Omental fat pad (tissue), 4 donors: ENCODE results near the gene NOP16. TPM values are rescaled to one million over a fixed set of nuclear protein-coding genes. Genes with fewer than 3 reads are reported as not detected.
A peak's percentile ranks its signal among the peaks of the same experiment; 100 is the strongest.

Experiments
- ATAC-seq: fragments of 150-250 bp; one replicate; pipeline ENCODE4 v1.9.1; 2016; ENCODE audit warnings: mild to moderate bottlenecking, moderate library complexity; ENCODE audit not compliant: low FRiP score
- DNase-seq: peaks from one replicate; pipeline ENCODE4 v3.0.0-alpha.2; 2019; ENCODE audit warnings: low spot score
- total RNA-seq, 4 donors: library from RNA; depleted of rRNA; stranded (reverse); fragments of >200 nt; gene quantifications; one replicate each; pipeline ENCODE4 v1.1.0, GENCODE V29; 2016
- TF ChIP-seq, protein P1 (sequence below), 3 donors: fragments of 450-650 bp; IDR thresholded peaks; one replicate each; pipeline ENCODE4 v1.5.1; 2016 to 2017; ENCODE audit warnings: antibody characterized with exemption in 3 of 3, mild to moderate bottlenecking in 3 of 3, moderate library complexity in 2 of 3

Gene NOP16
- total RNA-seq, 4 donors from 2014 or later = 6.1 to 84.7 (median 24.3) TPM

DNA sequence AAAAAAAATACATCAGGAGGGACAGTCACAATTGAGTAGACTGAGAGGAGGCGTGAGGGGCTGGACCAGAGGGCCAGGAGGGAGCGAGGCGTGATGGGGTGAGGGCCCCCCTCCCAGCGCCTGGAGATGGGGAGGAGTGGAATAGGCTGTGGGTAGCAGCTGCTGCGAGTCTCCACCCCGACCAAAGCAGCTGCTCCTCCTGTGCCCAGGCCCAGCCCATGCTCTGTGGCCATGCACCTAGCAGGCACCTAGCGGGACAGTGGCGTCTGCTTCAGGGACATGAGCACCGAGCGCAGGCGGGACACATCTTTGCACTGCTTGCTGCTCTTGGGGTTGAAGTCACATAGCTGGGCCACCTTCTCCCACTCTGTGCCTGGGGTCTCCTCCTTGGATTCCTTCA lies 4.1 kb upstream of the NOP16 start:
- DNase-seq (no peak), ATAC-seq (no peak)
- TF ChIP-seq, protein P1, sequence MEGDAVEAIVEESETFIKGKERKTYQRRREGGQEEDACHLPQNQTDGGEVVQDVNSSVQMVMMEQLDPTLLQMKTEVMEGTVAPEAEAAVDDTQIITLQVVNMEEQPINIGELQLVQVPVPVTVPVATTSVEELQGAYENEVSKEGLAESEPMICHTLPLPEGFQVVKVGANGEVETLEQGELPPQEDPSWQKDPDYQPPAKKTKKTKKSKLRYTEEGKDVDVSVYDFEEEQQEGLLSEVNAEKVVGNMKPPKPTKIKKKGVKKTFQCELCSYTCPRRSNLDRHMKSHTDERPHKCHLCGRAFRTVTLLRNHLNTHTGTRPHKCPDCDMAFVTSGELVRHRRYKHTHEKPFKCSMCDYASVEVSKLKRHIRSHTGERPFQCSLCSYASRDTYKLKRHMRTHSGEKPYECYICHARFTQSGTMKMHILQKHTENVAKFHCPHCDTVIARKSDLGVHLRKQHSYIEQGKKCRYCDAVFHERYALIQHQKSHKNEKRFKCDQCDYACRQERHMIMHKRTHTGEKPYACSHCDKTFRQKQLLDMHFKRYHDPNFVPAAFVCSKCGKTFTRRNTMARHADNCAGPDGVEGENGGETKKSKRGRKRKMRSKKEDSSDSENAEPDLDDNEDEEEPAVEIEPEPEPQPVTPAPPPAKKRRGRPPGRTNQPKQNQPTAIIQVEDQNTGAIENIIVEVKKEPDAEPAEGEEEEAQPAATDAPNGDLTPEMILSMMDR (IDR thresholded peaks at IDR 0.05) = no peak

DNA sequence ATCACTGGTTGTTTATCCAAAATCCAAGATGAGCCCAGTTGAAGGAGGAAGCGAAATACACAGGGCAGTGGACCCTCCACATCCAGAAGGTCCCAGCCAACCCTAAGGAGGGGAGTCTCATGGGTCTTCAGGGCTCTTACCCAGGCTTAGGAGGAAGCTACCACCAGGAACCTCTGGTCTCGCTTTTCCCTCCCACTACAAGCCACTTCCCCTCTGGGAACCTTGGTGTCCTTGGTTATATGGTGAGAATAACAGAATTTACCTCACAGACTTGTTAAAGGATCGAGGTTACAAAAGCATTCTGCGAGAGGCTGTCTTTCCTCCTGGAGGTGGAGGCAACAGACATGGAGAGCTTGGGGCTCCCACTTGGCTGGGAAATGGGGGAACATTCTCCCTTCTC lies 3.6 kb upstream of the NOP16 start:
- ATAC-seq (no peak), DNase-seq (no peak)
- TF ChIP-seq, protein P1 (IDR thresholded peaks at IDR 0.05) = no peak

DNA sequence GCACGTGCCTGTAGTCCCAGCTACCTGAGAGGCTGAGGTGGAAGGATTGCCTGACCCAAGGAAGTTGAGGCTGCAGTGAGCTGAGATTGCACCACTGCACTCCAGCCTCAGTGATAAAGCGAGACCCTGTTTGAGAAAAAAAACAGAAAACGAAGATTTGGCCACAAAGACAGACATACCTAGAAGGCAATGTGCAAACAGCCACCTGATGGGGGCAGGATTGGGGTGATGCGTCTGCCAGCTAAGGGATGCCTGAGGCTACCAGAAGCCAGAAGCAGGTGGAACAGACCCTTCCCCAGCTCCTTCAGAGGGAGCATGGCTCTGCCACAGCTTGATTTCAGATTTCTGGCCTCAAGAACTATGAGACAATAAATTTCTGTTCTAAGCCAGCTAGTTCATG lies 3.1 kb upstream of the NOP16 start:
- ATAC-seq (no peak), DNase-seq (no peak)
- TF ChIP-seq, protein P1 (IDR thresholded peaks at IDR 0.05) = no peak

DNA sequence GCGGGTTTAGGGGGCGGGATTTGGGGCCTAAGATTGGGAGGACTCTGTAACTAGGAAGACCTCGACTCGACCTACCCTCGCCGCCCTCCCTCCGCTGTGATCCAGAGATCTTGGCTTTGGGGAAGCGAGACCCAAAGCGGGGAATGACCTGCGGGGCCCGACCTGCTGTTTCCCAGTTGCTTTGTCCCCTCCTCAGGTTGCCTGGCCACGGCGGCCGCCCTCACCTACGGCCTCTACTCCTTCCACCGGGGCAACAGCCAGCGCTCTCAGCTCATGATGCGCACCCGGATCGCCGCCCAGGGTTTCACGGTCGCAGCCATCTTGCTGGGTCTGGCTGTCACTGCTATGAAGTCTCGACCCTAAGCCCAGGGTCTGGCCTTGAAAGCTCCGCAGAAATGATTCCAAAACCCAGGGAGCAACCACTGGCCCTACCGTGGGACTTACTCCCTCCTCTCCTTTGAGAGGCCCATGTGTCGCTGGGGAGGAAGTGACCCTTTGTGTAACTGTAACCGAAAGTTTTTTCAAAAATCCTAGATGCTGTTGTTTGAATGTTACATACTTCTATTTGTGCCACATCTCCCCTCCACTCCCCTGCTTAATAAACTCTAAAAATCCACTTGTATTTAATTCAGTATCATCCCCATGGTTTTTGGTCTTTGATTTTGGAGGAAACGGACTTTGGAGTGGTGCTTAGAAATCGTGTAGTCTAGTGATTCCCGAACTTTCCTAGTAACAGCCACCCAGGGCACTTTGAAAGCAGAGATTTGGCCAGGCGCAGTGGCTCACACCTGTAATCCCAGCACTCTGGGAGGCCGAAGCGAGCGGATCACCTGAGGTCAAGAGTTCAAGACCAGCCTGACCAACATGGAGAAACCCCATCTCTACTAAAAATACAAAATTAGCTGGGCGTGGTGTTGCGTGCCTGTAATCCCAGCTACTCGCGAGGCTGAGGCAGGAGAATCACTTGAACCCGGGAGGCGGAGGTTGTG lies 1.0 kb upstream of the NOP16 start:
- TF ChIP-seq, protein P1 (IDR thresholded peaks at IDR 0.05) = no peak
- DNase-seq (no peak), ATAC-seq (peak; percentile 11)

DNA sequence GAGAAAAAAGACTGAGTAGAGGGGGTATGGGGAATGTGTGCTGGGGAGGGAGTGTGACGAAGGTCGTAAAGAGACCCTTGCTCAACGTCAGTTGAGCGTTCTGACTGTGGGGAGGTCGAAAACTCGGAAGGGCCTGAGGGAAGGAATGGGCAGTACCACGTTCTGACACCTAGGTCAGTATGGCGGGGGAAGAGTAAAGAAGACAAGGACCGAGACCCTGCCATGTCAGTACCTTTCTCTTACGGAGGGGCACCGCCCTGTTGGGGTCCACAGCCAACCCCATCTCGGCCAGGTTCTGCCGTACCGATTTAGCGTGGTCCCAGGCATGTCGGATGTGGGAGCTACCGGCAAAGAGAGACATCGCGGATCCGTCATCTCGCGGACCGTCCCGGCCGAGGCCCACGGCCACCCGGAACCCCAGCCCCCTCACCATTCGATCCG lies 375 bp downstream of the NOP16 start:
- TF ChIP-seq, protein P1 (IDR thresholded peaks at IDR 0.05) = no peak
- no peak for ATAC-seq
- DNase-seq = no peak

DNA sequence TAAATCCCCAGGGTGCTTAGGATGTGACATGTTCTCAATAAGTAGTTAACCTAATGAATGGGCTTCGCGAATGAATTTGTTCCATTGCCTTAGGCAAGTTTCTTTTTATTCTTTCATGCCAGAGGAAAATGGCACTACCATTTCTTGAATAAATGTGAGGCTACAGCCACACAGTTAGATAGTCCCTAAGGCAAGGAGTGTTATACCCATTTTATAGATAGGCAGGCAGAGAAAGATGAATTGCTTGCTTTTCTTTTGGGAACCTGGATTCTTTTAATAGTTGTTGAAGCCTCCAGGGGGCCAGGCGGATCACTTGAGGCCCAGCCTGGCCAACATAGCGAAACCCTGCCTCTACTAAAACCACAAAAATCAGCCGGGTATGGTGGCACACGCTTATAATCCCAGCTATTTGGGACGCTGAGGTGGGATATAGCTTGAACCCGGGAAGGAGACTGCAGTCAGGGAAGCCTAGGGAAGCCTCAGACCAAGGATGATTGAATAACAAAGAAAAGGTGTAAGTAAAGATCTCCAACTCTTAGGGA lies 943 bp downstream of the NOP16 start:
- ATAC-seq = no peak
- TF ChIP-seq, protein P1 (IDR thresholded peaks at IDR 0.05) = no peak
- DNase-seq = no peak
